ENCODE measurements around the gene PTGFRN.
"Not testable (repeated sequence)": the region's sequence is repeated elsewhere in the genome, so short reads cannot be mapped to it uniquely, and the experiment has no call there.

GRCh38 chr1:116863031-116863430, 46.7 kb upstream of the PTGFRN start:
- TF ChIP-seq CTCF, EP300 (IDR thresholded peaks at IDR 0.05): not testable (repeated sequence)

Measured in sigmoid colon (tissue), 4 donors.